HG03175 (cell line): Measurements from ENCODE around the gene TTR.

Source experiments
- ATAC-seq: cut with Tn5 transposase; IDR thresholded peaks from one replicate; pipeline ENCODE4 v1.9.1; 2021; ENCODE audit warnings: mild to moderate bottlenecking, moderate library complexity; ENCODE audit not compliant: unreplicated experiment

Gene TTR

GRCh38 chr18:31591628-31592027 lies at the start of gene TTR:
Gene TTR (plus strand): TSS chr18:31591877. CDS start chr18:31591903, 26 bp downstream.
- no peak for ATAC-seq

GRCh38 chr18:31546476-31546875 lies 45.2 kb upstream of the TTR start:
- ATAC-seq: no peak

- ATAC-seq: no peak
Observed at GRCh38 chr18:31548853-31549252, 42.8 kb upstream of the TTR start.

- no peak for ATAC-seq
Observed at GRCh38 chr18:31549416-31549815, 42.3 kb upstream of the TTR start.

GRCh38 chr18:31551883-31552282 lies 39.8 kb upstream of the TTR start:
- ATAC-seq: no peak

- no peak for ATAC-seq
Observed at GRCh38 chr18:31553800-31554199, 37.9 kb upstream of the TTR start.

- no peak for ATAC-seq
Observed at GRCh38 chr18:31554776-31555175, 36.9 kb upstream of the TTR start.

- ATAC-seq: peak; percentile 74
Observed at GRCh38 chr18:31555971-31556747, 35.5 kb upstream of the TTR start.

- ATAC-seq: no peak
Observed at GRCh38 chr18:31557446-31557845, 34.2 kb upstream of the TTR start.

- ATAC-seq: no peak
Observed at GRCh38 chr18:31558567-31558966, 33.1 kb upstream of the TTR start.

- no peak for ATAC-seq
Observed at GRCh38 chr18:31562726-31563125, 29.0 kb upstream of the TTR start.

- ATAC-seq: no peak
Observed at GRCh38 chr18:31563778-31564177, 27.9 kb upstream of the TTR start.

GRCh38 chr18:31565345-31565744 lies 26.3 kb upstream of the TTR start:
- ATAC-seq: no peak

- no peak for ATAC-seq
Observed at GRCh38 chr18:31565782-31566512, 25.7 kb upstream of the TTR start.

- ATAC-seq: no peak
Observed at GRCh38 chr18:31566576-31567306, 24.9 kb upstream of the TTR start.

- no peak for ATAC-seq
Observed at GRCh38 chr18:31572368-31572767, 19.3 kb upstream of the TTR start.

- no peak for ATAC-seq
Observed at GRCh38 chr18:31573051-31573450, 18.6 kb upstream of the TTR start.

GRCh38 chr18:31574359-31574758 lies 17.3 kb upstream of the TTR start:
- no peak for ATAC-seq

- no peak for ATAC-seq
Observed at GRCh38 chr18:31575515-31576257, 16.0 kb upstream of the TTR start.

- no peak for ATAC-seq
Observed at GRCh38 chr18:31576670-31577069, 15.0 kb upstream of the TTR start.

GRCh38 chr18:31577195-31577594 lies 14.5 kb upstream of the TTR start:
- no peak for ATAC-seq
